ENCODE results near the gene ZNF764. TPM values are rescaled to one million over a fixed set of nuclear protein-coding genes. Genes with fewer than 3 reads are reported as not detected.

Gene ZNF764
- total and polyA plus RNA-seq, 9 of the 15 experiments (the other 6 are each of a cell fraction or from before 2014, with no cell fraction given) = 0.69 to 10.1 (median 4.1) TPM

GRCh38 chr16:30526137-30526822 lies 31.9 kb downstream of the ZNF764 start, which contains the start of gene ZNF768:
Gene ZNF768, minus strand, starts transcription at chr16:30526566. Its CDS starts 153 bp downstream, at chr16:30526413.
- Histone ChIP-seq H4K20me1 (replicated peaks; ENCODE audit: control insufficient read depth, insufficient read depth, low read length) (no peaks in the 10 kb centered on the region), H3K4me1 (replicated peaks in 1 of 2; ENCODE audit: control insufficient read depth in 2 of 2, insufficient read depth in 2 of 2, low read length in 2 of 2) (peaks cover 36 to 67% of the 10 kb centered on the region in 2 experiments; a peak in 4 of 5 replicates), H3K4me2 (ENCODE audit: insufficient read depth, low read length) (peak within 1 kb of the TSS; percentile 68), H3K9me1 (ENCODE audit: control insufficient read depth, insufficient read depth, low read length) (peaks cover 4% of the 10 kb centered on the region), H3K36me3 (ENCODE audit: control insufficient read depth, insufficient read depth, low read length) (peaks cover 17% of the 10 kb centered on the region; the same call in 2 of the 3 replicates), H3K9ac (ENCODE audit: insufficient read depth in 1 of 2, low read depth in 2 of 2, low read length in 2 of 2) (peak within 1 kb of the TSS; percentile 96 to 100), H3K4me3 (peak within 1 kb of the TSS; percentile 78), H3K27ac (ENCODE audit: extremely low read depth, low read depth, low read length) (peak within 1 kb of the TSS; percentile 97), H2AFZ (ENCODE audit: low read depth, low read length) (peak within 1 kb of the TSS; percentile 88), H3K79me2 (ENCODE audit: control insufficient read depth, insufficient read depth, low read length) (peaks cover 19% of the 10 kb centered on the region), H3K9me3 (replicated peaks; ENCODE audit: control insufficient read depth, insufficient read depth, low read depth, low read length) (no peaks in the 10 kb centered on the region), H3K27me3 (ENCODE audit: control insufficient read depth in 2 of 2, insufficient read depth in 2 of 2, low read length in 2 of 2) (no peaks in the 10 kb centered on the region)
- no peak for FAIRE-seq
- intact Hi-C loops (cut with micrococcal nuclease) = loop anchor here (2.0 to 5.0 kb wide), 3 partner anchors 34 to 81 kb away; partner anchors contain the start of gene SEPHS2
- ChIA-PET CTCF (ENCODE audit: low intra/inter-chr PET ratio) (no interaction called here), POLR2A (interaction anchor here (0.6 to 4.3 kb wide), 7 partner anchors 9 to 25 kb away, joined by 3 to 16 read pairs (median 5); no protein-coding TSS in a partner anchor)
- BruUV-seq (replicated peaks) = no TSS peak
- peak; percentile 63 for ATAC-seq
- in situ Hi-C loops (cut with MboI) = no loop called here
- DNase-seq (ENCODE audit: extremely low read depth in 1 of 4, low spot score in 3 of 4) = peak; percentile 73 to 91 (median 87)
- 2% methylated on average over 8 of the region's 73 CpGs for WGBS (ENCODE audit: insufficient coverage, low coverage, missing lambda C conversion rate)
- no peak for TF ChIP-seq ZNF3 (CRISPR knock-in tag; IDR thresholded peaks at IDR 0.05)
- no peak for TF ChIP-seq HOXB6 (CRISPR knock-in tag; IDR thresholded peaks at IDR 0.05; ENCODE audit: borderline replicate concordance)
- 0 out of 2 replicates have a peak, but pooled peaks have one; percentile 42 for TF ChIP-seq ZC3H4 (CRISPR knock-in tag; IDR thresholded peaks at IDR 0.05; ENCODE audit: borderline replicate concordance)
- TF ChIP-seq HNRNPUL1 (IDR thresholded peaks at IDR 0.05; ENCODE audit: low read length) = no peak
- TF ChIP-seq, protein P1, sequence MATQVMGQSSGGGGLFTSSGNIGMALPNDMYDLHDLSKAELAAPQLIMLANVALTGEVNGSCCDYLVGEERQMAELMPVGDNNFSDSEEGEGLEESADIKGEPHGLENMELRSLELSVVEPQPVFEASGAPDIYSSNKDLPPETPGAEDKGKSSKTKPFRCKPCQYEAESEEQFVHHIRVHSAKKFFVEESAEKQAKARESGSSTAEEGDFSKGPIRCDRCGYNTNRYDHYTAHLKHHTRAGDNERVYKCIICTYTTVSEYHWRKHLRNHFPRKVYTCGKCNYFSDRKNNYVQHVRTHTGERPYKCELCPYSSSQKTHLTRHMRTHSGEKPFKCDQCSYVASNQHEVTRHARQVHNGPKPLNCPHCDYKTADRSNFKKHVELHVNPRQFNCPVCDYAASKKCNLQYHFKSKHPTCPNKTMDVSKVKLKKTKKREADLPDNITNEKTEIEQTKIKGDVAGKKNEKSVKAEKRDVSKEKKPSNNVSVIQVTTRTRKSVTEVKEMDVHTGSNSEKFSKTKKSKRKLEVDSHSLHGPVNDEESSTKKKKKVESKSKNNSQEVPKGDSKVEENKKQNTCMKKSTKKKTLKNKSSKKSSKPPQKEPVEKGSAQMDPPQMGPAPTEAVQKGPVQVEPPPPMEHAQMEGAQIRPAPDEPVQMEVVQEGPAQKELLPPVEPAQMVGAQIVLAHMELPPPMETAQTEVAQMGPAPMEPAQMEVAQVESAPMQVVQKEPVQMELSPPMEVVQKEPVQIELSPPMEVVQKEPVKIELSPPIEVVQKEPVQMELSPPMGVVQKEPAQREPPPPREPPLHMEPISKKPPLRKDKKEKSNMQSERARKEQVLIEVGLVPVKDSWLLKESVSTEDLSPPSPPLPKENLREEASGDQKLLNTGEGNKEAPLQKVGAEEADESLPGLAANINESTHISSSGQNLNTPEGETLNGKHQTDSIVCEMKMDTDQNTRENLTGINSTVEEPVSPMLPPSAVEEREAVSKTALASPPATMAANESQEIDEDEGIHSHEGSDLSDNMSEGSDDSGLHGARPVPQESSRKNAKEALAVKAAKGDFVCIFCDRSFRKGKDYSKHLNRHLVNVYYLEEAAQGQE (IDR thresholded peaks at IDR 0.05; ENCODE audit: borderline replicate concordance) = peak; percentile 94
- TF ChIP-seq, protein P1 (CRISPR knock-in tag; IDR thresholded peaks at IDR 0.05; ENCODE audit: low read depth) = peak; percentile 89
- TF ChIP-seq UBTF (IDR thresholded peaks at IDR 0.05; ENCODE audit: borderline replicate concordance in 1 of 2, low read depth in 2 of 2, low read length in 2 of 2) = no peak

All from K562 (cell line).